GM23338 (cell line): Measurements from ENCODE around the gene FN1. TPM values are rescaled to one million over a fixed set of nuclear protein-coding genes. Genes with fewer than 3 reads are reported as not detected.
"Not testable (repeated sequence)": the region's sequence is repeated elsewhere in the genome, so short reads cannot be mapped to it uniquely, and the experiment has no call there.

Source experiments
- ATAC-seq: fragments of 200-7000 bp; cut with Tn5 transposase; 3 replicates; pipeline ENCODE4 v1.9.1; 2020
- DNase-seq: peaks from one replicate; pipeline ENCODE4 v3.0.0-alpha.2; 2015; ENCODE audit warnings: low spot score
- H2AFZ ChIP-seq: fragments of 200-600 bp; sonication (generic); 2 replicates; pipeline ENCODE4 v1.8.0; 2016; ENCODE audit warnings: antibody characterized with exemption, mild to moderate bottlenecking, moderate library complexity
- H3F3A ChIP-seq: fragments of 200-600 bp; sonication (generic); replicated peaks from 2 replicates; pipeline ENCODE4 v1.8.0; 2017; ENCODE audit warnings: antibody characterized with exemption, mixed run types, low read depth
- H3K27ac ChIP-seq: fragments of 200-600 bp; sonication (generic); 2 replicates; pipeline ENCODE4 v1.6.1; 2016; ENCODE audit warnings: low read depth
- H3K27me3 ChIP-seq: fragments of 200-600 bp; sonication (generic); 2 replicates; pipeline ENCODE4 v1.8.0; 2016; ENCODE audit warnings: mild to moderate bottlenecking, mixed run types, moderate library complexity; ENCODE audit not compliant: insufficient read depth
- H3K36me3 ChIP-seq: fragments of 200-600 bp; sonication (generic); 2 replicates; pipeline ENCODE4 v1.8.0; 2016; ENCODE audit warnings: mild to moderate bottlenecking; ENCODE audit not compliant: insufficient read depth
- H3K4me1 ChIP-seq: fragments of 200-600 bp; sonication (generic); 2 replicates; pipeline ENCODE4 v1.8.0; 2016; ENCODE audit warnings: mild to moderate bottlenecking, moderate library complexity; ENCODE audit not compliant: insufficient read depth
- H3K4me2 ChIP-seq: fragments of 200-600 bp; sonication (generic); 2 replicates; pipeline ENCODE4 v1.7.1; 2017; ENCODE audit warnings: mixed run types
- H3K4me3 ChIP-seq: fragments of 200-600 bp; sonication (generic); 2 replicates; pipeline ENCODE4 v1.6.1; 2016; ENCODE audit warnings: mixed run types
- H3K79me2 ChIP-seq: fragments of 200-600 bp; sonication (generic); replicated peaks from 2 replicates; pipeline ENCODE4 v1.8.0; 2017; ENCODE audit warnings: mild to moderate bottlenecking; ENCODE audit not compliant: insufficient read depth
- H3K9me2 ChIP-seq: fragments of 200-600 bp; sonication (generic); 2 replicates; pipeline ENCODE4 v1.8.0; 2017; ENCODE audit not compliant: insufficient read depth
- H4K20me1 ChIP-seq: fragments of 200-600 bp; sonication (generic); replicated peaks from 2 replicates; pipeline ENCODE4 v1.8.0; 2017; ENCODE audit warnings: mild to moderate bottlenecking; ENCODE audit not compliant: insufficient read depth
- H3K27ac Mint-ChIP-seq: 2 replicates; pipeline ENCODE4 v1.8.0; 2020; ENCODE audit warnings: inconsistent platforms, mild to moderate bottlenecking, moderate library complexity, mixed read lengths
- H3K27me3 Mint-ChIP-seq: 3 replicates; pipeline ENCODE4 v1.8.0; 2022; ENCODE audit warnings: low read depth, mild to moderate bottlenecking, moderate library complexity, mixed read lengths, inconsistent platforms; ENCODE audit not compliant: insufficient read depth, poor library complexity
- H3K36me3 Mint-ChIP-seq: 3 replicates; pipeline ENCODE4 v1.8.0; 2021; ENCODE audit warnings: low read depth, mild to moderate bottlenecking, inconsistent platforms, moderate library complexity, mixed read lengths
- H3K4me1 Mint-ChIP-seq: 3 replicates; pipeline ENCODE4 v1.8.0; 2020; ENCODE audit warnings: mild to moderate bottlenecking, inconsistent platforms, mixed read lengths
- H3K4me3 Mint-ChIP-seq: 3 replicates; pipeline ENCODE4 v1.8.0; 2021; ENCODE audit warnings: moderate library complexity, mild to moderate bottlenecking, inconsistent platforms, mixed read lengths
- H3K9me3 Mint-ChIP-seq: 3 replicates; pipeline ENCODE4 v1.8.0; 2020; ENCODE audit warnings: moderate library complexity, mild to moderate bottlenecking, inconsistent platforms, mixed read lengths
- EZH2 ChIP-seq: fragments of 200-600 bp; sonication (generic); IDR thresholded peaks from one replicate; pipeline ENCODE4 v1.8.0; 2017; ENCODE audit warnings: antibody characterized with exemption, mild to moderate bottlenecking, low read depth; ENCODE audit not compliant: unreplicated experiment
- POLR2AphosphoS5 ChIP-seq: IDR thresholded peaks from 2 replicates; pipeline ENCODE4 v1.6.1; 2016; ENCODE audit warnings: antibody characterized with exemption, low read depth
- STAT1 ChIP-seq: IDR thresholded peaks from one replicate; pipeline ENCODE4 v1.6.1; 2016; ENCODE audit warnings: antibody characterized with exemption; ENCODE audit not compliant: unreplicated experiment
- polyA plus RNA-seq: library from polyadenylated mRNA; unstranded; fragments of >200 nt; fragmentation: Nextera tagmentation; extraction: Ambion mirVana; gene quantifications from 2 replicates; pipeline ENCODE4 v1.2.1, GENCODE V29; 2016
- total RNA-seq: library from RNA; depleted of rRNA; stranded (reverse); fragments of >200 nt; shearing (Covaris generic); gene quantifications from 2 replicates; pipeline ENCODE4 v1.2.3, GENCODE V29; 2014; rRNA removed
- TF ChIP-seq, protein P1 (sequence below), 2 experiments: fragments of 200-600 bp in 1 of 2; sonication (generic) in 1 of 2; conservative IDR thresholded peaks; 2 replicates each; pipeline versions ENCODE4 v1.5.1 to v1.6.1; 2016 to 2017; ENCODE audit warnings: antibody characterized with exemption in 2 of 2, low read depth in 2 of 2, mild to moderate bottlenecking in 2 of 2, moderate library complexity in 1 of 2
- TF ChIP-seq, protein P2 (sequence below): IDR thresholded peaks from 2 replicates; pipeline ENCODE4 v1.6.1; 2016; ENCODE audit warnings: antibody characterized with exemption

The FN1 gene
- total and polyA plus RNA-seq, 2 experiments from 2014 or later: 79.6 to 255 TPM

DNA sequence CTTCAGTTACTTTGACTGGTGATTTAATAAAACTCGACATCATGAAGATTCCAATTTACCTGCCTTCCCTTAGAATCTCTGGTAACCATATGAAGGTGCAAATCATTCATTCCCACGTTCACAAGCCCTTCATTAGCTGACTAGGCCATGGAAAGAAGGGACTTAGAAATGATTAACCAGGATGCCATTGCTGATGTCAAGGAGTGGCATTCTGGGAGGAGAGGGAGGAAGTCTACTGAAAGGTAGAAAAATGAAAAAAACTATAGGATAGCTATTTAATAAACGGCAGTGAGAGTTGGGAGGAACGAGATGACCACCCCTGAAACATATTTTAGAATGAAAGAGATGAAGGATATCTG, 122.6 kb downstream of the FN1 start:
- Histone ChIP-seq H3K36me3 (peaks cover 26% of the 10 kb centered on the region), H3K9me2 (0 out of 2 replicates have a peak, but pooled peaks cover 2% of the 10 kb centered on the region), H2AFZ (no peak overlapping the region), H3K27ac (no peak overlapping the region), H4K20me1 (0 out of 2 replicates have a peak, but pooled peaks cover 10% of the 10 kb centered on the region), H3K79me2 (peaks cover 65% of the 10 kb centered on the region), H3K4me1 (peaks cover 14% of the 10 kb centered on the region), H3K4me3 (peak overlapping the region; percentile 59), H3F3A (no peaks in the 10 kb centered on the region), H3K27me3 (no peaks in the 10 kb centered on the region), H3K4me2 (peak overlapping the region; percentile 76)
- peak overlapping the region; percentile 56; the same call in 1 of the 2 replicates for H3K27ac Mint-ChIP-seq
- H3K9me3 Mint-ChIP-seq: no peaks in the 10 kb centered on the region; the same call in 2 of the 3 replicates
- peaks cover 58% of the 10 kb centered on the region for H3K36me3 Mint-ChIP-seq
- H3K27me3 Mint-ChIP-seq: peaks cover 10% of the 10 kb centered on the region
- DNase-seq (no peak), ATAC-seq (no peak)
- H3K4me3 Mint-ChIP-seq: peak overlapping the region; percentile 94
- peaks cover 19% of the 10 kb centered on the region for H3K4me1 Mint-ChIP-seq
- TF ChIP-seq, protein P1, sequence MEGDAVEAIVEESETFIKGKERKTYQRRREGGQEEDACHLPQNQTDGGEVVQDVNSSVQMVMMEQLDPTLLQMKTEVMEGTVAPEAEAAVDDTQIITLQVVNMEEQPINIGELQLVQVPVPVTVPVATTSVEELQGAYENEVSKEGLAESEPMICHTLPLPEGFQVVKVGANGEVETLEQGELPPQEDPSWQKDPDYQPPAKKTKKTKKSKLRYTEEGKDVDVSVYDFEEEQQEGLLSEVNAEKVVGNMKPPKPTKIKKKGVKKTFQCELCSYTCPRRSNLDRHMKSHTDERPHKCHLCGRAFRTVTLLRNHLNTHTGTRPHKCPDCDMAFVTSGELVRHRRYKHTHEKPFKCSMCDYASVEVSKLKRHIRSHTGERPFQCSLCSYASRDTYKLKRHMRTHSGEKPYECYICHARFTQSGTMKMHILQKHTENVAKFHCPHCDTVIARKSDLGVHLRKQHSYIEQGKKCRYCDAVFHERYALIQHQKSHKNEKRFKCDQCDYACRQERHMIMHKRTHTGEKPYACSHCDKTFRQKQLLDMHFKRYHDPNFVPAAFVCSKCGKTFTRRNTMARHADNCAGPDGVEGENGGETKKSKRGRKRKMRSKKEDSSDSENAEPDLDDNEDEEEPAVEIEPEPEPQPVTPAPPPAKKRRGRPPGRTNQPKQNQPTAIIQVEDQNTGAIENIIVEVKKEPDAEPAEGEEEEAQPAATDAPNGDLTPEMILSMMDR (conservative IDR thresholded peaks at IDR 0.05; ENCODE audit: low read depth in 2 of 2): no peak
- TF ChIP-seq EZH2 (no peak), STAT1 (no peak), POLR2AphosphoS5 (no peak)
- TF ChIP-seq, protein P2, sequence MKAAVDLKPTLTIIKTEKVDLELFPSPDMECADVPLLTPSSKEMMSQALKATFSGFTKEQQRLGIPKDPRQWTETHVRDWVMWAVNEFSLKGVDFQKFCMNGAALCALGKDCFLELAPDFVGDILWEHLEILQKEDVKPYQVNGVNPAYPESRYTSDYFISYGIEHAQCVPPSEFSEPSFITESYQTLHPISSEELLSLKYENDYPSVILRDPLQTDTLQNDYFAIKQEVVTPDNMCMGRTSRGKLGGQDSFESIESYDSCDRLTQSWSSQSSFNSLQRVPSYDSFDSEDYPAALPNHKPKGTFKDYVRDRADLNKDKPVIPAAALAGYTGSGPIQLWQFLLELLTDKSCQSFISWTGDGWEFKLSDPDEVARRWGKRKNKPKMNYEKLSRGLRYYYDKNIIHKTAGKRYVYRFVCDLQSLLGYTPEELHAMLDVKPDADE: no peak

DNA sequence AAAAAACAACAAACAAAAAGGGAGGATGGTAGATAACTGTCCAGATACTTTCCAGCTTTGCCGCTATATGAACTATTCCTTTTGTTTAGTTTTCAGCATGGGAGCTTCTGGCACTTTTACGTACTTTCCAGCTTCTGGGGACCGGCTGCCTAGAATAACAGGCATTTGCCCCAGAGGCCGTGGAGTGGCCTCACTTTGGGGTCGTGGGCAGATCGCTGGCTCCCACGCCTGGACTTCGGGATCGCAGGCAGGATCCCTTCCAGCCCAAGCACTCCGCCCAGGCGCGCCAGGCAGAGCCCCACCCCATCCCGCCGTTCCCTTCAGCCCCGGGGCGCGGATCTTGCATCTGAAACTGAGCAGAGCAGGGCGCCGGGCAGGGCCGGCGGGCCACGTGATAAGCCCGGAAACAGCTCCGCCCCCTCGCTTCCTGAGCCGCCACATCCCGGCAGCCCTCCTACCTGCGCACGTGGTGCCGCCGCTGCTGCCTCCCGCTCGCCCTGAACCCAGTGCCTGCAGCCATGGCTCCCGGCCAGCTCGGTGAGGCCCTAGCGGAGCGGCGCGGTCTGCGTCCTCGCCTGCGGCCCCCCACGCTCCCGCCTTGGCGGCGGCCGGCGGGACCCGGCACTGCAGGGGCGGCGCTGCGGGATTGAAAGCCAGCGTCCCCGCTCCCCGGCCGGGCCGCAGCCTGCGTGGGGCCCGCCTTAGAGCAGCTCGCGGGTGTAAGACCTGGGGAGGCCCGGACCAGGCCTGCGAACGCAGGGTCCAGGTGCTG, 124.1 kb downstream of the FN1 start, which contains the start of gene ATIC:
Gene ATIC (plus strand): TSS at position 435 of the 772 bp plus-strand sequence. CDS start 84 bp downstream, at position 519.
- Mint-ChIP-seq H3K36me3 (peaks cover 44% of the 10 kb centered on the region), H3K4me3 (peak within 1 kb of the TSS; percentile 94), H3K27me3 (peaks cover 10% of the 10 kb centered on the region), H3K4me1 (peaks cover 19% of the 10 kb centered on the region), H3K9me3 (no peaks in the 10 kb centered on the region; the same call in 2 of the 3 replicates), H3K27ac (peak within 1 kb of the TSS; percentile 94)
- ATAC-seq (peak; percentile 97), DNase-seq (peak; percentile 97)
- H3K4me1 ChIP-seq: peaks cover 14% of the 10 kb centered on the region
- H3K27ac ChIP-seq: peak within 1 kb of the TSS; percentile 77; the same call in 1 of the 2 replicates
- no peaks in the 10 kb centered on the region for H3K27me3 ChIP-seq
- H3F3A ChIP-seq: no peaks in the 10 kb centered on the region
- peak within 1 kb of the TSS; percentile 97 for H2AFZ ChIP-seq
- TF ChIP-seq STAT1: no peak
- TF ChIP-seq POLR2AphosphoS5: peak; percentile 86
- peak within 1 kb of the TSS; percentile 76 for H3K4me2 ChIP-seq
- peaks cover 23% of the 10 kb centered on the region; the same call in 1 of the 2 replicates for H3K36me3 ChIP-seq
- H3K4me3 ChIP-seq: peak within 1 kb of the TSS; percentile 59
- peaks cover 51% of the 10 kb centered on the region for H3K79me2 ChIP-seq
- 0 out of 2 replicates have a peak, but pooled peaks cover 10% of the 10 kb centered on the region for H4K20me1 ChIP-seq
- 0 out of 2 replicates have a peak, but pooled peaks cover 2% of the 10 kb centered on the region for H3K9me2 ChIP-seq

DNA sequence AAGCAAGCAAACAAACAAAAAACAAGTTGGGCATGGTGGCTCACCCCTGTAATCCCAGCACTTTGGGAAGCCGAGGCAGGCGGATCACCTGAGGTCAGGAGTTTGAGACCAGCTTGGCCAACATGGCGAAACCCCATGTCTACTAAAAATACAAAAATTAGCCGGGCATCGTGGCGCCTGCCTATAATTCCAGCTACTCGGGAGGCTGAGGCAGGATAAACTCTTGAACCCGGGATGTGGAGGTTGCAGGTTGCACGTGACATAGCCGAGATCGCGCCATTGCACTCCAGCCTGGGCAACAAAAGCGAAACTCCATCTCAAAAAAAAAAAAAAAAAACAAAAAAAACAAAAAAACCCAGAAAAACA, 124.6 kb downstream of the FN1 start:
- H3K9me3 Mint-ChIP-seq, H3K27me3 ChIP-seq, H3K27ac ChIP-seq, H3F3A ChIP-seq, ATAC-seq, H4K20me1 ChIP-seq, H3K27me3 Mint-ChIP-seq, H3K9me2 ChIP-seq, DNase-seq, H3K27ac Mint-ChIP-seq: not testable (repeated sequence)
- Histone ChIP-seq H3K79me2 (peaks cover 45% of the 10 kb centered on the region), H3K36me3 (peaks cover 21% of the 10 kb centered on the region; the same call in 1 of the 2 replicates), H2AFZ (peak overlapping the region; percentile 97), H3K4me3 (peak overlapping the region; percentile 59), H3K4me1 (peaks cover 14% of the 10 kb centered on the region), H3K4me2 (peak overlapping the region; percentile 76)
- Mint-ChIP-seq H3K4me1 (peaks cover 19% of the 10 kb centered on the region), H3K4me3 (peak overlapping the region; percentile 77), H3K36me3 (peaks cover 40% of the 10 kb centered on the region)

Other genes starting within 250 kb of the FN1 start
- 118 and 141 TPM in 2 replicates for gene ATIC, start 124.0 kb downstream of the FN1 start, total RNA-seq
- 182 and 185 TPM in 2 replicates for gene ATIC, start 124.0 kb downstream of the FN1 start, polyA plus RNA-seq